ENCODE data around the gene HOXD1.

HOXD1 gene

DNA sequence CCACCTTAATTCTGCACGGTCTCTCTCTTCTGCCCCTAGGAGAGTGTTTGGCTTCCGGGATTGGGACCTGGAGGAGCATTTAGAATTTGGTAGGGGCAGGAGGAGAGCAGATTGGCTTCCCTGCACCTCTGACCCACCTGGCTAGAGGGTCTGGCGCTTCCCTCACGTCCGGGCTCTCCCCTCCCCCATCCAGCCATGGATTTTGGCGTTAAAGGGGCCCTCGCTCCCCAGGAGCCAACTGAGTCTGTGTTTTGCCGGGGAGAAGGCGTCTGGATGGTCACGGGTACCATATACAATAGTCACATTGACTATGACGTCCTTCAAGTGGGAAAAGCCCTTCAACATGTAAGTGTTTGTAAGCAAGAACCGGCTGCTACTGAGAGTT lies 24.8 kb upstream of the HOXD1 start:
- DNase-seq = no peak
- in situ Hi-C loops (cut with MboI; ENCODE audit: low pct_unique_long_range_greater_than_20kb, low sequenced_read_pairs) = no loop called here

DNA sequence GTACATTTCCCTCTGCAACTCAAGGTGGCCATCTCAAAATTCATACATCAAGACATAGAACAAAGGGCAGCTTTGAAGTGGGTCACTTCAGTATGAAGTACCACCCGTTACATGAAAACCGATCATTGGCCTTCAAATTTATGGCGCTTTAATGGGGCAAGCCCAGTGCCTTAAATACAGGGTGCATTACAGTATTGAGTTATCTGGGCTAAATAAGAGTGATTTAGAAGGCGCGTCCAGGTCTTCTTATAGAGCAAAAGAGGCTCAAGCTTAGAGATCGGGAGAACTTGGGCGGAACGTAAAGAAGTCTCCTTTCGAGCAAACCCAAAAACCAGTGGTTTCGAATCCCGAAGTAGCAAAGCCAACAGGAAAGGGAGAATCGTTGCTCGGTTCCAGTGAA lies 24.3 kb upstream of the HOXD1 start:
- in situ Hi-C loops (cut with MboI; ENCODE audit: low pct_unique_long_range_greater_than_20kb, low sequenced_read_pairs) = no loop called here
- no peak for DNase-seq

DNA sequence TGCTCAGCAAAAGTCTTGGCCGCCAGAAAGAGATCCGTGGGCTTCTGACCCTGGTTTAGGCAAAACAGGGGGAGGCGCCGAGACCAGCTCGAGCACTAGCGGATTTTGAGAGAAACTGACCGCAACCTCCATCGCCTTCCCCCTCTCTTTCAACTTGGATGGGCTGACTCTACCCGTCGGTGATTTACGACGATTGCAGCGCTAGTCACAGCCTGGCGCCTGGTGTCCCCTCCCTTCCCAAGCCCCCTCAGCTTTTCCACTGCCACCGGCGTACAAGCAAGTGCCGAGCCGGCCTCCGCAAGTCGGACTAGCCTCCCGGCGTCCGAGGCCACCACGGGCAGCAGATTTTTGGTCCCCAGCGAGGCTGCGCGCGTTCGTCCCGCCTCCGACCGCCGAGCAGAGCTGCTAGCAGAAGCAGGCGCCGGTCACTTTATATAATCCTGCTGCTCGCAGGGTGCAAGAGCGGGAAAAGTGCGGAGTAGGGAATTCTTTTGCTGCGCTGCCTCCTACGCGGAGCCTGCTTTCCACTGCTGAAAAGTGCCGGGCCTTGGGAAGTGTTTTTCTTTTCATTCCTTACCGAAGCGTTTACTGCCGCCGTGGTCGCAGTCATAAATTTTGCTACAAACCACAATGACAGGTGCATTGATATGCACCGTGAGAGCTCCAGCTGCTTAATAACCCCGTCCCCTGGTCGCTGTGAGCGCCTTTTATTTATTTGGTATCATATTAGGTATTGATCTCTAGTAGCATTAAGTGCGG lies 23.7 kb upstream of the HOXD1 start:
- in situ Hi-C loops (cut with MboI; ENCODE audit: low pct_unique_long_range_greater_than_20kb, low sequenced_read_pairs) = no loop called here

DNA sequence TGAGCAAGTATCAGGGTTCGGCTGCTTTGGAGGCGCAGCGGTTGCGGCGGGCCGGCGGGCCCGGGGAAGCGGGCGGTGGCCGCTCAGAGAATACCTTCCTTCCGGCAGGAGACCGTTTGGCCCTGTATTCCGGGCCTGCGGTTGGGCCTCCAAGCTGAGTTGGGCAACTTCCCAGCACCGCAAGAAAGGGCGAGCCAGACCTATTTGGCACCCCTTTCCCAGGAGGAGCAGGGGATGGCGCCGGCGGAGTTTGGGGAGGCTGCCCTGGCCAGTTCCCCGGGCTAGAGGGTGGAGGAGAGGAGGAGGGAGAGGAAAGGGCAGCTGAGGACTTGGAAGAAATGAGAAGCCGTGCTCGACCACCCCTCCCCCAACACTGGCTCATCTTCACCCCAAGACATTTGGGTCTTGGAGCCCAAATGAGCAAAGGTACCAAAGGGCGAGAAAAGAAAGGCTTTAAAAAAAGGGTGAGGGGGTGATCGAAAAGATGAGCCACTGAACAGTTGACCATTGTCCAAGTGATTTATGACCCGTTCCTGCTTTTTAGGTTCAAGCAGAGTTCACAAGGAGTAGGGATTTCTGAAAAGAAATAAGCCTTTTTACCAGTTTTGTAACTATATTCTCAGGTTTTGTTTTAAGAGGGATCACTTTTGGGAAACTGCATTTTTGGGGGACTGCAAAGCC lies 23.0 kb upstream of the HOXD1 start:
- in situ Hi-C loops (cut with MboI; ENCODE audit: low pct_unique_long_range_greater_than_20kb, low sequenced_read_pairs) = no loop called here
- no peak for DNase-seq

More for the DNA sequence above, 23.7 kb upstream of the HOXD1 start:
- DNase-seq = no peak

DNA sequence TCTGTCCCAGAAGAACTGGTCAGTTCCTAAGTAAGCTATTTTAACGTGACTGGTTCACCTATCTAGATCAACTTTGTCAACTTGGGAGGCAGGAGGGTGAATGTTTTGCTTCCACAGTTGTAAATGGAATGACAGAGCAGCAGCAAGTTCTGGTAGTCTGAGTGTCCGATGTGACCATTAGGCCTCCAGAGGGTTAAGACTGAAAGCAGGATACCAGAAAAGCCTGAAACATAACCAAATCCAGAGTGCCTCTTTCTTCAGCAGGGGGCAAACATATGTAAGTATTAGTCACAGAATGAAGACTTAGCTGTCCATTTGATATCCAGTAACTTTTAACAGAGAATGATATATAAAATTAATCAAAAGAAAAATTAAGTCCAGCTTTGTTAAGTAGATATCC lies 22.2 kb upstream of the HOXD1 start:
- in situ Hi-C loops (cut with MboI; ENCODE audit: low pct_unique_long_range_greater_than_20kb, low sequenced_read_pairs) = no loop called here
- no peak for DNase-seq

DNA sequence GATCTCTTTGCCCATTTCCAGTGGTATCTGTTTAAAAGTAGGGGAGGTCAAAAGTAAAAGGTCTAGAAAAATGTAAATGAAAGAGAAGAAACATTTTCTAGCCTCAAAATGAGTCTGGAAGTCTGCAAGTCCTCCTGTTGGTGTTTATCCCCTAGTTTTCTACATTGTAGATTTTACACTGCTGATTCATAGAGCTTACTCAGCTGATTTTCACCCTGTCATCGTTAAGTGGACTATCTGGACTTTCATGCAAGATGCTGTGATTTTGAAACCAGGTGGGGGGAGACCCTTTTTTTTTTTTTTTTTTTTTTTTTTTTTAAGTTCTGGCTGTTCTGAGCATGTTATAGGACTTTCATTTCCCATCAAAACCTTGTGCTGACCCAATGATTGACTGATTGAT lies 21.1 kb upstream of the HOXD1 start:
- DNase-seq = no peak
- in situ Hi-C loops (cut with MboI; ENCODE audit: low pct_unique_long_range_greater_than_20kb, low sequenced_read_pairs) = no loop called here

DNA sequence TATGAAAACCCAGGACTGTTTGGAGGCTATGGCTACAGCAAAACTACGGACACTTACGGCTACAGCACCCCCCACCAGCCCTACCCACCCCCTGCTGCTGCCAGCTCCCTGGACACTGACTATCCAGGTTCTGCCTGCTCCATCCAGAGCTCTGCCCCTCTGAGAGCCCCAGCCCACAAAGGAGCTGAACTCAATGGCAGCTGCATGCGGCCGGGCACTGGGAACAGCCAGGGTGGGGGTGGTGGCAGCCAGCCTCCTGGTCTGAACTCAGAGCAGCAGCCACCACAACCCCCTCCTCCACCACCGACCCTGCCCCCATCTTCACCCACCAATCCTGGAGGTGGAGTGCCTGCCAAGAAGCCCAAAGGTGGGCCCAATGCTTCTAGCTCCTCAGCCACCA lies 19.3 kb upstream of the HOXD1 start:
- in situ Hi-C loops (cut with MboI; ENCODE audit: low pct_unique_long_range_greater_than_20kb, low sequenced_read_pairs) = no loop called here
- no peak for DNase-seq

DNA sequence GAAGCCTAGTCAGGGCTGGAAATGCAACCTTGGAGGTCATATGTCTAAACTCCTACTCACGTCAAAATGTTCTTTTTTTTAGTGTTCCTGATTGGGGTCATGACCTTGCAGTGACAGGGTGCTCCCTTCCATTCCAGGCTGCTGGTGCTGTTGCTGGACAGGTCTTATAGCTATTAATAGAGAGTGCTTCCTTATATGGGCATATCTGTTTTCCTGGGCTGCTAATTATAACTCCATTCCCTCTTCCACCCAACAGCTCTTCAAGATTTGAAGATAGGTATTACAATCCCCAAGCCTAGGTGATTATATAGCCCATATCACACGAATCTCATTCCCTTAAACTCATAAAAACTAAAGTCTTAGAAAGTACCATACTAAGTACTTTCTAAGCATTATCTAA lies 18.8 kb upstream of the HOXD1 start:
- in situ Hi-C loops (cut with MboI; ENCODE audit: low pct_unique_long_range_greater_than_20kb, low sequenced_read_pairs) = no loop called here
- DNase-seq = no peak

DNA sequence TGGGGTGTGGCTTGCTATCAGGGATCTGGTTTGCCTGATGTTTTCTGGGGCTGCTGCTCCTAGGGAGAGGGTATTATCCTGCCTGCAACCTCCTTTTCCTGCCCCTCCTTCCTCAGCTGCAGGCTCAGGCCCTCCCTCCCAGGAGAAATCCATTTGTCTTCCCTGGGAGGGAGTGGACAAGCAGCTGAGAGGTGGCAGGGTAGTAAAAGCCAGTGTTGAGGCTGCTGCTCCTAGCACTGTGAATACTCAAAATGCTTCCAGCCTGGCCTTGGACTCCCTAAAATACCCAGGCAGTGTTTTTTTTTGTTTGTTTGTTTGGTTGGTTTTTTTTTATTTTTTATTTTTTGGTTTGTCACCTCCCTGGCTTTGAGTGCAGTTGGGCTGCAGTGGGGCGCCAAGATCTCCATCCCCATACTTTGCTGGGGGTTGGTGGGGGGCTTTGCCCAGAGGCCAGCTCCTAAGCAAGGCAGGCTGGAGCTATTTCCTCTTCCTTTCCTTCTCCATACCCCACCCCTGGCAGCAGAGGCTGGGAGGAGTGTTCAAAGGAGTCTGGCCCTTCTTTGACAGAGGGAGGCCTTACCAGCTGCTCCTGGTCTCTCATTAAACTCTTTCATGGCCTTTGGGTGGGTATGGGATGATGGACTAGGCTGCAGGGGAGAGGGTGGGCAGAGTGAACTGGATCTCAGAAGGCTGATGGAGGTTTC lies 17.7 kb upstream of the HOXD1 start:
- DNase-seq = no peak
- in situ Hi-C loops (cut with MboI; ENCODE audit: low pct_unique_long_range_greater_than_20kb, low sequenced_read_pairs) = no loop called here

DNA sequence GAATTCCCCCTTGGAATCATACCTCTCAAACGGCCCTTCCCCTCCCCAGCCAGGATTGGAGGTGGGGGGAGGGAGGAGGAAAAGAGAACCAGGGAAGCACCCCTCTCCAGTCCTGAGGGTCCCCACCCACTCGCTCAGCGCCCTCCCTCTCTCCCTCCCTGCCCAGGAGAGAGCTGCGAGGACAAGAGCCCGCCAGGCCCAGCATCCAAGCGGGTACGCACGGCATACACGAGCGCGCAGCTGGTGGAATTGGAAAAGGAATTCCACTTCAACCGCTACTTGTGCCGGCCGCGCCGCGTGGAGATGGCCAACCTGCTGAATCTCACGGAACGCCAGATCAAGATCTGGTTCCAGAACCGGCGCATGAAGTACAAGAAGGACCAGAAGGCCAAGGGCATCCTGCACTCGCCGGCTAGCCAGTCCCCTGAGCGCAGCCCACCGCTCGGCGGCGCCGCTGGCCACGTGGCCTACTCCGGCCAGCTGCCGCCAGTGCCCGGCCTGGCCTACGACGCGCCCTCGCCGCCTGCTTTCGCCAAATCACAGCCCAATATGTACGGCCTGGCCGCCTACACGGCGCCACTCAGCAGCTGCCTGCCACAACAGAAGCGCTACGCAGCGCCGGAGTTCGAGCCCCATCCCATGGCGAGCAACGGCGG lies 17.0 kb upstream of the HOXD1 start:
- in situ Hi-C loops (cut with MboI; ENCODE audit: low pct_unique_long_range_greater_than_20kb, low sequenced_read_pairs) = no loop called here
- DNase-seq = no peak

DNA sequence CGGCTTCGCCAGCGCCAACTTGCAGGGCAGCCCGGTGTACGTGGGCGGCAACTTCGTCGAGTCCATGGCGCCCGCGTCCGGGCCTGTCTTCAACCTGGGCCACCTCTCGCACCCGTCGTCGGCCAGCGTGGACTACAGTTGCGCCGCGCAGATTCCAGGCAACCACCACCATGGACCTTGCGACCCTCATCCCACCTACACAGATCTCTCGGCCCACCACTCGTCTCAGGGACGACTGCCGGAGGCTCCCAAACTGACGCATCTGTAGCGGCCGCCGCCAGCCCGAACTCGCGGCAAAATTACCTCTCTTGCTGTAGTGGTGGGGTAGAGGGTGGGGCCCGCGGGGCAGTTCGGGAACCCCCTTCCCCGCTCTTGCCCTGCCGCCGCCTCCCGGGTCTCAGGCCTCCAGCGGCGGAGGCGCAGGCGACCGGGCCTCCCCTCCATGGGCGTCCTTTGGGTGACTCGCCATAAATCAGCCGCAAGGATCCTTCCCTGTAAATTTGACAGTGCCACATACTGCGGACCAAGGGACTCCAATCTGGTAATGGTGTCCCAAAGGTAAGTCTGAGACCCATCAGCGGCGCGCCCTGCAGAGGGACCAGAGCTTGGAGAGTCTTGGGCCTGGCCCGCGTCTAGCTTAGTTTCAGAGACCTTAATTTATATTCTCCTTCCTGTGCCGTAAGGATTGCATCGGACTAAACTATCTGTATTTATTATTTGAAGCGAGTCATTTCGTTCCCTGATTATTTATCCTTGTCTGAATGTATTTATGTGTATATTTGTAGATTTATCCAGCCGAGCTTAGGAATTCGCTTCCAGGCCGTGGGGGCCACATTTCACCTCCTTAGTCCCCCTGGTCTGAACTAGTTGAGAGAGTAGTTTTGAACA lies 16.2 kb upstream of the HOXD1 start:
- DNase-seq = no peak
- in situ Hi-C loops (cut with MboI; ENCODE audit: low pct_unique_long_range_greater_than_20kb, low sequenced_read_pairs) = no loop called here

DNA sequence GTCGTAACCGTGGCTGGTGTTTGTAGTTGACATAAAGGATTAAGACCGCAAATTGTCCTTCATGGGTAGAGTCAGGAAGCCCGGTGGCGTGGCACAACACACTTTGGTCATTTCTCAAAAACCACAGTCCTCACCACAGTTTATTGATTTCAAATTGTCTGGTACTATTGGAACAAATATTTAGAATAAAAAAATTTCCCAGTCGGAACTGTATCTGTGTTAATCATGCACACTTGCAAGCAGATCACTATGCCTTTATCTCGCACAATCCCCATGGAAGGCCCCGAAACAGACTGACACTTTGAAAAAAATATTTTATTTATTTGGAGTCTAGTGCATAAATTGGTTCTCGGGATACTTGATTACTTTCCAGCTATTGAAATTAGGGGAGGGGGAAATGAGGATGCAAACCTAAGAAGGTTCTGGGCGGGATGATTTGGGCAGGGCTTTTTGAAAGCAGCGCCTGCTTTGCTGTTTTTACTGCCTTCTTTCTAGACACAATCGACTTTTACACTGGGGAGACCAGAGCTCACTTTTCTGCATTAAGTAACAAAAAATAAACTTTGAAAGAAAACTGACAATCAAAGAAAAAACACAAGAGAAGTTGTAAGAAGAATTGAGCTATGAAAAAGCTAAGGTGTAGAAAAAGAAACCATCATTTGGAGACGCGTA lies 15.4 kb upstream of the HOXD1 start:
- DNase-seq = no peak
- in situ Hi-C loops (cut with MboI; ENCODE audit: low pct_unique_long_range_greater_than_20kb, low sequenced_read_pairs) = no loop called here

DNA sequence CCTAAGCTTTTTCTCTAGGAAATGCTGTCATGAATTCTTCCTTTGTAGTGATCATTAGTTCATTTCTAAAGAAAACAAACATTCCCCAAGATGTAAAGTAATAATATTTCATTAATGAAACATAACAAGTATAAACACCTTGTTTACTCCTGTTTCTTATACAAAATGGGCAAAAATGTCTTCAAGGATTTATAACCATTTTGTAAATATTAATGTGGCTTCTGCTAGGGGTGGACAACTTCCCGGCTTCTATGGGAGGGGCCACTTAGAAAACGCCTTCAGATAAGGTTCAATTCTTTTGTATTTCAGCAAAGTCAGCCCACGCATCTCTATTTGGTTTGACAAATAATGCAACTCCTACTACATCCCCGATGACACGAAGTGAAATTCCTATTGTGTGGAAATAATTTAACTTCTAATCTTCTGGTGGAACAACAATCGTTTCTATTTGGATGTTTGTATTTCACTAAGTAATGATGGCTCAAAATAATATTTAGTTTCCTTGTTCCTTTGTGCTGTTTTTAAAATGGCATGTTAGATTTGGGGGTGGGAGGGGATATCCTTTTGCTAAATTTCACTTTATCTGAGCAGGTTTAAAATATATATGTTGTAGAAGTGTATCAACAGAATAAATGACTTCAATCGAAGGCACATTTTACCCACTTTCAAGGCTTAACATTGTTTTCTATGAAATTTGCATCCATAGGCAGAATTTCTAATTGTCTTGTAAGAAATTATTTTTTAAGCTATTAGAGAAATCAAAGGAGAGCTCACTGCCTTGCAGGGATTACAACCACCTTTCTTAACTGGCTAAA lies 14.7 kb upstream of the HOXD1 start:
- DNase-seq = no peak
- in situ Hi-C loops (cut with MboI; ENCODE audit: low pct_unique_long_range_greater_than_20kb, low sequenced_read_pairs) = no loop called here

DNA sequence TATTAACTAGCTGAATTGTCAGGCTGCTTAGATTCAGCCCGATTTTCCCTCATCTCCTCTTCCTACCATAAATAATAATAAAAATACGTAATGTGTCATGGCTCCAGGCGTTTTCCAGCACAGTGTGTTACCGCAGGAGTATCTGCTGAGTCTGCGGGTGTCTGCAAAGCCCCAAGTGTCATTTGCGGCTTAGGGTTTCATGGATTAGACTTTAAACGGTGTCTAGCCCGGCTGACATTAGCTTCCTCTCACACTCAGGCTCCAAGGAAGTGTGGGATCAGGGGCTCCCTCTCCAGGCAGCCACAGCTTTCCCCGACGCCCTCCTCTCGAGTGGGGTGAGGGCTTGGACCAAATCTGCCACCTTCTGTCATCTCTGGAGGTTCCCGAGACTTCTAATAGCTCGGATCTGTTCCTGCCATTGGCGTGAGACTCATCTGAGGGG lies 14.1 kb upstream of the HOXD1 start:
- no peak for DNase-seq
- in situ Hi-C loops (cut with MboI; ENCODE audit: low pct_unique_long_range_greater_than_20kb, low sequenced_read_pairs) = no loop called here

DNA sequence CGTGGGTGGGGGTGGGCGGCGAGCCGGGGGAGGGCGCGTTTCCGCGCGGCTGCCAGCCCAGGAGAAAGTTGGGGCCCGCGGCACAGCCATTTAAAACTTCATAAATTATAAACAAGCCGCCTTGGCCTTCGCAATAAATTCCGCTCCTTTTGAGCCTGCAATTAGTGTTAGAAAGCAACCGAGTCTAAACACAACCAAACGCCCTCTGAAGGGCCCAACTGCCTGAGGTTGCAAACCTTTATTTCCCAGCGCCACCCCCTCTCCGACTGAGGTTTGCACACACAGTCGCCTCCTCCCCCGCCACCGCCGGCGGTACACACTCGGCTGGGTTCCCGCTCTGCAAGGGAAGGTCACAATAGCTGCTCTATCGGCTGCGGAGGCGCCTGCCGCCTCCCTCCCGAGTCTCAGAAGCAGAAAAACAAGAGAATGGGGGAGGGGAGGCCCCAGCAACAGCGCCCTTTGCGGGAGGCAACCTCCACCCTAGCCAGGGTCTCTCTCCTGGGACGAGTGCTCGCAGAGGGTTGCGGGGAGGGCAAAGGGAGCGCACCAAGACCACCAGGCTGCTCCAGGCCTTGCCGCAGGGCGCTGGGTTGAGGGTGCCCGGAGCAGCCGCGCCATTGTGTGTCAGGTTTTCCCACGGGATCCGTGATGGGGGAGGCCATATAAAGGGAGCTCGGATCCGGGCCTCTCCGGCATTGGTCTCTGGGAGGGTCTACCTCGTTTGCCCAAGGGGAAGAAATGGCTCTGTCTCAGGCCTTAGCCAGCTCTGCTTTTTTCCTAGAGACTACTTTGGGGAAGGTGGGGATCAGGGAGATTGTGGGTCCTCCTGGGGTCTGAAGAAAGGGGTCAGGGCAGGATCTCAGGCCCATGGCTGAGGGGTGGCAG lies 13.4 kb upstream of the HOXD1 start:
- DNase-seq = peak; percentile 17
- in situ Hi-C loops (cut with MboI; ENCODE audit: low pct_unique_long_range_greater_than_20kb, low sequenced_read_pairs) = no loop called here

DNA sequence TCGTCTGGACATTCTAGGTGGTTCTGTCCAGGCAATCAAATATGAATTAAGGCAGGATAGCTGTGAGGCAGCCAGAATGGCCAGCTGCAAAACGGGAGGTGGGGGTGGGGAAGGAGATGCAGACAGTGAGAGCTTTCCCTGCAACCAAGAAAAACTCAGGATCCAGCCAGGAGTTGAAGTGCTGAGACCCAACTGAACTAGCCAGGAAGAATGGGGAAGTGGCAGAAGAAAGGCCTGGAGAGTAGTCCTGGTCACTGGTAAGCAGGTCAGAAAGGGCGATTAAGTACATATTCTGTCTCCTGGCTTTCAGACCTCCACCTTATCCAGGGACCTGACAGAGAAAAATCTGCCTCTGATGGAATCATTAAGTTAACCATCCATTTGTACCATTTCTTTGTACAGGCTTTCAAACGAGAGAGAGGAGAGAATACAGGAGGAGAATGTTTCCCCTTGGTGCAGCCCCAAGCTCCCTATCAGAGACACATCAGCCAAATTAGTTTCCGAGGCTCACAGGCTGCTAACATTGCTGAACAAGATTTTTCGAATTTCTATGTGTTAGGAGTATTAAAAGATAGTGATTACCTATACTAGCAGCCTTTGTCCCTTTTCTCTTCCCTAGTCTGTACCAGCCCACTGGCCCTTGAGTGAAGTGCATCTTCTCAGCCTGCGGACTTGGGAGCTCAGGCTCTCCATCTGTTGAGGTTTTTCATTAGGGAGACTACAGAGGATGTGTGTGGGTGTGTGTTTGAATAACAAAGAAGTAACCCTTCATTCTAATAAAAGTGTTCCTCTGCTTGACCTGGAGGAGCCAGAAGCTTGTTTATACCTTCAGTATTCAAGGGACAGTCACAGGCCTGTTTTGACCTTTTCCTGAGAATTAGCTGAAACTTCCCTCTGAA lies 12.5 kb upstream of the HOXD1 start:
- DNase-seq = no peak
- in situ Hi-C loops (cut with MboI; ENCODE audit: low pct_unique_long_range_greater_than_20kb, low sequenced_read_pairs) = no loop called here

All from KBM-7 (cell line).